H9 (cell line): ENCODE results near the gene NEURL1. TPM values are rescaled to one million over a fixed set of nuclear protein-coding genes. Genes with fewer than 3 reads are reported as not detected.

ENCODE experiments used
- DNase-seq: peaks from one replicate; pipeline ENCODE4 v3.0.0-alpha.2; 2017
- H2AFZ ChIP-seq: one replicate; pipeline ENCODE4 v1.6.1; 2013; ENCODE audit warnings: mild to moderate bottlenecking, low read length, control low read depth, moderate library complexity
- H2AK5ac ChIP-seq: 2 replicates; pipeline ENCODE4 v1.6.1; 2013; ENCODE audit warnings: low read length, control low read depth, mixed read lengths; ENCODE audit not compliant: insufficient read length
- H2BK120ac ChIP-seq: one replicate; pipeline ENCODE4 v1.6.1; 2013; ENCODE audit warnings: low read depth, mild to moderate bottlenecking, low read length, control low read depth, inconsistent platforms; ENCODE audit not compliant: poor library complexity, severe bottlenecking
- H2BK12ac ChIP-seq: 2 replicates; pipeline ENCODE4 v1.6.1; 2013; ENCODE audit warnings: low read length, control low read depth, mixed read lengths, low read depth; ENCODE audit not compliant: insufficient read length
- H2BK15ac ChIP-seq: 2 replicates; pipeline ENCODE4 v1.6.1; 2013; ENCODE audit warnings: low read depth, low read length, control low read depth
- H2BK20ac ChIP-seq: one replicate; pipeline ENCODE4 v1.6.1; 2013; ENCODE audit warnings: low read depth, mild to moderate bottlenecking, low read length, control low read depth, inconsistent platforms; ENCODE audit not compliant: poor library complexity, severe bottlenecking
- H2BK5ac ChIP-seq: 2 replicates; pipeline ENCODE4 v1.6.1; 2013; ENCODE audit warnings: low read length, control low read depth, mixed read lengths; ENCODE audit not compliant: insufficient read length
- H3K14ac ChIP-seq: 2 replicates; pipeline ENCODE4 v1.6.1; 2013; ENCODE audit warnings: low read length, control low read depth; ENCODE audit not compliant: insufficient read depth
- H3K18ac ChIP-seq: 2 replicates; pipeline ENCODE4 v1.6.1; 2013; ENCODE audit warnings: low read depth, mild to moderate bottlenecking, mixed read lengths, low read length, control low read depth; ENCODE audit not compliant: insufficient read length
- H3K23ac ChIP-seq: 2 replicates; pipeline ENCODE4 v1.6.1; 2013; ENCODE audit warnings: low read length, control low read depth, mixed read lengths, low read depth; ENCODE audit not compliant: insufficient read length
- H3K23me2 ChIP-seq: 2 replicates; pipeline ENCODE4 v1.6.1; 2013; ENCODE audit warnings: low read depth, mild to moderate bottlenecking, mixed read lengths, low read length, control low read depth; ENCODE audit not compliant: insufficient read length, poor library complexity, severe bottlenecking
- H3K27ac ChIP-seq: 2 replicates; pipeline ENCODE4 v1.5.1; 2013; ENCODE audit warnings: low read length, control low read depth, mixed read lengths, low read depth; ENCODE audit not compliant: insufficient read length
- H3K27me3 ChIP-seq: 2 replicates; pipeline ENCODE4 v1.6.1; 2013; ENCODE audit warnings: low read length, control low read depth, inconsistent platforms; ENCODE audit not compliant: insufficient read depth
- H3K4ac ChIP-seq: 2 replicates; pipeline ENCODE4 v1.6.1; 2013; ENCODE audit warnings: low read depth, mild to moderate bottlenecking, control low read depth, inconsistent platforms, low read length, moderate library complexity
- H3K4me1 ChIP-seq: 2 replicates; pipeline ENCODE4 v1.6.1; 2013; ENCODE audit warnings: low read length, control low read depth, inconsistent platforms; ENCODE audit not compliant: insufficient read depth
- H3K4me2 ChIP-seq: 2 replicates; pipeline ENCODE4 v1.6.1; 2013; ENCODE audit warnings: low read length, control low read depth, mixed read lengths; ENCODE audit not compliant: insufficient read length, insufficient read depth
- H3K56ac ChIP-seq: 2 replicates; pipeline ENCODE4 v1.6.1; 2013; ENCODE audit warnings: low read depth, mild to moderate bottlenecking, mixed read lengths, low read length, control low read depth; ENCODE audit not compliant: insufficient read length
- H3K79me1 ChIP-seq: 2 replicates; pipeline ENCODE4 v1.6.1; 2013; ENCODE audit warnings: low read depth, mild to moderate bottlenecking, moderate library complexity, low read length, control low read depth, inconsistent platforms; ENCODE audit not compliant: insufficient read depth, poor library complexity, severe bottlenecking
- H3K79me2 ChIP-seq: 2 replicates; pipeline ENCODE4 v1.6.1; 2013; ENCODE audit warnings: low read length, control low read depth, inconsistent platforms; ENCODE audit not compliant: insufficient read depth
- H3K9ac ChIP-seq: 2 replicates; pipeline ENCODE4 v1.6.1; 2013; ENCODE audit warnings: low read length, control low read depth, mixed read lengths; ENCODE audit not compliant: insufficient read length; ENCODE audit errors: extremely low read depth
- H3K9me3 ChIP-seq: one replicate; pipeline ENCODE4 v1.6.1; 2013; ENCODE audit warnings: low read depth, low read length, inconsistent platforms; ENCODE audit not compliant: control insufficient read depth
- H3T11ph ChIP-seq: one replicate; pipeline ENCODE4 v1.6.1; 2013; ENCODE audit warnings: mild to moderate bottlenecking, low read length, control low read depth, inconsistent platforms
- H4K20me1 ChIP-seq: one replicate; pipeline ENCODE4 v1.6.1; 2013; ENCODE audit not compliant: control insufficient read depth, insufficient read length, insufficient read depth
- H4K5ac ChIP-seq: 2 replicates; pipeline ENCODE4 v1.6.1; 2013; ENCODE audit warnings: low read depth, mild to moderate bottlenecking, mixed read lengths, low read length, control low read depth; ENCODE audit not compliant: insufficient read length
- H4K8ac ChIP-seq: replicated peaks from 2 replicates; pipeline ENCODE4 v1.6.1; 2013; ENCODE audit warnings: low read length, control low read depth, mixed read lengths, low read depth; ENCODE audit not compliant: insufficient read length
- H4K91ac ChIP-seq: 2 replicates; pipeline ENCODE4 v1.6.1; 2013; ENCODE audit warnings: low read depth, mild to moderate bottlenecking, moderate library complexity, mixed read lengths, low read length, control low read depth; ENCODE audit not compliant: insufficient read length
- H3K27ac Mint-ChIP-seq, 3 experiments: 2 replicates in 2 of 3; 3 replicates in 1 of 3; pipeline ENCODE4 v1.8.0; 2020 to 2021; ENCODE audit warnings: mixed read lengths in 3 of 3, mild to moderate bottlenecking in 1 of 3, moderate library complexity in 1 of 3
- H3K27me3 Mint-ChIP-seq: 2 replicates; pipeline ENCODE4 v1.8.0; 2021; ENCODE audit warnings: low read depth, mild to moderate bottlenecking, moderate library complexity, mixed read lengths
- H3K36me3 Mint-ChIP-seq, 3 experiments: 2 replicates in 2 of 3; 3 replicates in 1 of 3; pipeline ENCODE4 v1.8.0; 2020 to 2021; ENCODE audit warnings: low read depth in 3 of 3, mixed read lengths in 3 of 3; ENCODE audit not compliant: insufficient read depth in 1 of 3
- H3K4me1 Mint-ChIP-seq, 2 experiments: 2 replicates each; pipeline ENCODE4 v1.8.0; 2020; ENCODE audit warnings: mixed read lengths in 2 of 2
- H3K4me3 Mint-ChIP-seq, 2 experiments: 2 replicates in 1 of 2; 3 replicates in 1 of 2; pipeline ENCODE4 v1.8.0; 2020 to 2021; ENCODE audit warnings: mild to moderate bottlenecking in 2 of 2, mixed read lengths in 2 of 2, moderate library complexity in 1 of 2
- H3K9me3 Mint-ChIP-seq, 2 experiments: 2 replicates in 1 of 2; 3 replicates in 1 of 2; pipeline ENCODE4 v1.8.0; 2020; ENCODE audit warnings: mild to moderate bottlenecking in 2 of 2, mixed read lengths in 2 of 2, moderate library complexity in 1 of 2
- WGBS: extraction: QIAGEN DNeasy Blood & Tissue Kit; methylation state at CpG from one replicate; pipeline ENCODE4 v1.1.7; 2013; ENCODE audit warnings: missing lambda C conversion rate, low lambda C conversion rate, mixed read lengths; ENCODE audit not compliant: insufficient read length; ENCODE audit errors: extremely low coverage; 5-methylcytosine and 5-hydroxymethylcytosine counted together
- total RNA-seq: library from RNA; stranded (reverse); gene quantifications from 2 replicates; pipeline ENCODE4 v1.2.1, GENCODE V29; 2021
- TF ChIP-seq, protein P1 (sequence below): fragments of 200-600 bp; sonication (generic); conservative IDR thresholded peaks from 3 replicates; pipeline ENCODE4 v1.8.0; 2021; ENCODE audit warnings: antibody characterized with exemption, mild to moderate bottlenecking

The NEURL1 gene
- total RNA-seq, 1 experiment from 2014 or later = 1.2 TPM

DNA sequence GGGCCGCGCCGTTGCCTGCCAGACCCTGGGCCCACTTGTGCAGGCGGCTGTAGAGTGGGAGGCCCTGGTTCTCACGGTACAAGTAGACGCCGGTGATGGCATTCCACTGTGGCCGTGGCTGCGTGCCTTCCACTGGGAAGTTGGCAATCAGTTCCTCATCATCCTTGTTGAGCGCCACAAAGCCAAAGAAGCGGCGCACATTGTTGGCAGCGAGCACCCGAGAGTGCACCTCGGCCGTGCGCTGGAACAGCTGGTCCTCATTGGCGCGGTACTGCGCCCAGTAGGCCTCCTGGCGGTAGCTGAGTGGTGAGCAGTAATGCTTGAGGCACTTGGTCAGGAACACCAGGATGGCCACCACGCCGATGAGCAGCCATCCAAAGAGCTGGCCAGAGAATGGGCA, 46.3 kb upstream of the NEURL1 start:
- Histone ChIP-seq H2AK5ac (no peak overlapping the region), H3K4me2 (no peak overlapping the region), H3K23me2 (no peaks in the 10 kb centered on the region), H2BK120ac (no peak overlapping the region), H3K4me1 (no peaks in the 10 kb centered on the region), H3K14ac (no peak overlapping the region), H2BK12ac (no peak overlapping the region), H4K5ac (no peak overlapping the region), H4K91ac (no peak overlapping the region), H3K56ac (no peak overlapping the region), H3K9me3 (no peaks in the 10 kb centered on the region), H4K20me1 (no peaks in the 10 kb centered on the region), H3K79me1 (no peaks in the 10 kb centered on the region), H3K27me3 (no peaks in the 10 kb centered on the region), H2AFZ (no peak overlapping the region), H3K79me2 (no peaks in the 10 kb centered on the region), H3K18ac (no peak overlapping the region), H3K23ac (no peak overlapping the region), H2BK20ac (no peak overlapping the region), H2BK15ac (no peak overlapping the region), H3K9ac (no peak overlapping the region), H3K4ac (no peak overlapping the region), H2BK5ac (no peak overlapping the region), H4K8ac (no peak overlapping the region), H3K27ac (no peak overlapping the region), H3T11ph (no peak overlapping the region)
- peaks cover 35 to 68% (median 60%) of the 10 kb centered on the region in 3 experiments for H3K36me3 Mint-ChIP-seq
- no CpG with 5 or more reads among the region's 23 CpGs for WGBS
- H3K4me1 Mint-ChIP-seq = peaks cover 4 to 7% of the 10 kb centered on the region in 2 experiments; a peak in 3 of 4 replicates
- TF ChIP-seq, protein P1, sequence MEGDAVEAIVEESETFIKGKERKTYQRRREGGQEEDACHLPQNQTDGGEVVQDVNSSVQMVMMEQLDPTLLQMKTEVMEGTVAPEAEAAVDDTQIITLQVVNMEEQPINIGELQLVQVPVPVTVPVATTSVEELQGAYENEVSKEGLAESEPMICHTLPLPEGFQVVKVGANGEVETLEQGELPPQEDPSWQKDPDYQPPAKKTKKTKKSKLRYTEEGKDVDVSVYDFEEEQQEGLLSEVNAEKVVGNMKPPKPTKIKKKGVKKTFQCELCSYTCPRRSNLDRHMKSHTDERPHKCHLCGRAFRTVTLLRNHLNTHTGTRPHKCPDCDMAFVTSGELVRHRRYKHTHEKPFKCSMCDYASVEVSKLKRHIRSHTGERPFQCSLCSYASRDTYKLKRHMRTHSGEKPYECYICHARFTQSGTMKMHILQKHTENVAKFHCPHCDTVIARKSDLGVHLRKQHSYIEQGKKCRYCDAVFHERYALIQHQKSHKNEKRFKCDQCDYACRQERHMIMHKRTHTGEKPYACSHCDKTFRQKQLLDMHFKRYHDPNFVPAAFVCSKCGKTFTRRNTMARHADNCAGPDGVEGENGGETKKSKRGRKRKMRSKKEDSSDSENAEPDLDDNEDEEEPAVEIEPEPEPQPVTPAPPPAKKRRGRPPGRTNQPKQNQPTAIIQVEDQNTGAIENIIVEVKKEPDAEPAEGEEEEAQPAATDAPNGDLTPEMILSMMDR = no peak
- H3K27ac Mint-ChIP-seq = no peak overlapping the region
- H3K4me3 Mint-ChIP-seq = no peak overlapping the region
- no peak for DNase-seq
- no peaks in the 10 kb centered on the region for H3K27me3 Mint-ChIP-seq
- H3K9me3 Mint-ChIP-seq = no peaks in the 10 kb centered on the region
